ENCODE measurements around the gene PALM3.

The PALM3 gene

GRCh38 chr19:14061751-14062557 lies at the start of gene PALM3:
PALM3 (minus strand) TSS chr19:14062076; CDS start chr19:14061980, 96 bp downstream.
- H3K36me3 ChIP-seq (ENCODE audit: low read length): no peaks in the 10 kb centered on the region
- H2AFZ ChIP-seq (ENCODE audit: low read depth, low read length, severe bottlenecking): no peak within 1 kb of the TSS
- H3K4me2 ChIP-seq (ENCODE audit: low read depth, low read length, poor library complexity, severe bottlenecking): no peak within 1 kb of the TSS
- H3K9me3 ChIP-seq (ENCODE audit: insufficient read depth, low read length): no peaks in the 10 kb centered on the region
- no peak within 1 kb of the TSS for H3K27ac ChIP-seq (ENCODE audit: low read depth, low read length)
- H3K27me3 ChIP-seq (ENCODE audit: low read length): 0 out of 2 replicates have a peak, but pooled peaks cover 4% of the 10 kb centered on the region
- H3K79me2 ChIP-seq (ENCODE audit: insufficient read depth, low read length): no peaks in the 10 kb centered on the region
- no peaks in the 10 kb centered on the region for H3K9me2 ChIP-seq (replicated peaks; ENCODE audit: insufficient read depth, low read length)
- H3K9ac ChIP-seq (ENCODE audit: low read length): no peak within 1 kb of the TSS
- H4K20me1 ChIP-seq (ENCODE audit: low read depth, low read length): no peaks in the 10 kb centered on the region
- no peak within 1 kb of the TSS for H3K4me3 ChIP-seq (ENCODE audit: insufficient read depth, low read length, poor library complexity, severe bottlenecking)
- no peaks in the 10 kb centered on the region for H3F3A ChIP-seq (ENCODE audit: insufficient read depth)
- no peak for TF ChIP-seq EZH2phosphoT487 (conservative IDR thresholded peaks at IDR 0.05; ENCODE audit: low read length)
- TF ChIP-seq, protein P1, sequence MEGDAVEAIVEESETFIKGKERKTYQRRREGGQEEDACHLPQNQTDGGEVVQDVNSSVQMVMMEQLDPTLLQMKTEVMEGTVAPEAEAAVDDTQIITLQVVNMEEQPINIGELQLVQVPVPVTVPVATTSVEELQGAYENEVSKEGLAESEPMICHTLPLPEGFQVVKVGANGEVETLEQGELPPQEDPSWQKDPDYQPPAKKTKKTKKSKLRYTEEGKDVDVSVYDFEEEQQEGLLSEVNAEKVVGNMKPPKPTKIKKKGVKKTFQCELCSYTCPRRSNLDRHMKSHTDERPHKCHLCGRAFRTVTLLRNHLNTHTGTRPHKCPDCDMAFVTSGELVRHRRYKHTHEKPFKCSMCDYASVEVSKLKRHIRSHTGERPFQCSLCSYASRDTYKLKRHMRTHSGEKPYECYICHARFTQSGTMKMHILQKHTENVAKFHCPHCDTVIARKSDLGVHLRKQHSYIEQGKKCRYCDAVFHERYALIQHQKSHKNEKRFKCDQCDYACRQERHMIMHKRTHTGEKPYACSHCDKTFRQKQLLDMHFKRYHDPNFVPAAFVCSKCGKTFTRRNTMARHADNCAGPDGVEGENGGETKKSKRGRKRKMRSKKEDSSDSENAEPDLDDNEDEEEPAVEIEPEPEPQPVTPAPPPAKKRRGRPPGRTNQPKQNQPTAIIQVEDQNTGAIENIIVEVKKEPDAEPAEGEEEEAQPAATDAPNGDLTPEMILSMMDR (IDR thresholded peaks at IDR 0.05; ENCODE audit: insufficient read depth, low read length, poor library complexity, severe bottlenecking): no peak

DNA sequence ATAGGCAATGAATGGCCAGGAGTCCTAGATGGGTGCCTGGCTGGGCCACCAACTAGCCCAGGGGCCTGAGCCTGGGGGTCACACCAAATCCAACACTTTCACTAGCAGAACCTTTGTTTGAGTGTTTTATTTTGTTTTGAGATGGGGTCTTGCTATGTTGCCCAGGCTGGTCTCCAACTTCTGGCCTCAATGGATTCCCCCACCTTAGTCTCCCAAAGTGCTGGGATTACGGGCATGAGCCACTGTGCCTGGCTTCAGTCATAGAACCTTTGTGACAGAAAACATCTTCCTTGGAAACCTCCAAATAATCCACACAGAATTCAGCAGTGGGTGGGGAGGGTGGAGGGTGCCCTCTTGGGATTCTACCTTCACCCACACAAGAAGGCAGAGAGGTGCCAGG lies 49.6 kb upstream of the PALM3 start:
- Histone ChIP-seq H4K20me1 (ENCODE audit: low read depth, low read length) (no peaks in the 10 kb centered on the region), H3K9me3 (ENCODE audit: insufficient read depth, low read length) (no peaks in the 10 kb centered on the region), H3K9me2 (replicated peaks; ENCODE audit: insufficient read depth, low read length) (no peaks in the 10 kb centered on the region), H3K4me3 (ENCODE audit: insufficient read depth, low read length, poor library complexity, severe bottlenecking) (no peak overlapping the region), H3K9ac (ENCODE audit: low read length) (no peak overlapping the region), H3K4me2 (ENCODE audit: low read depth, low read length, poor library complexity, severe bottlenecking) (no peak overlapping the region), H3F3A (ENCODE audit: insufficient read depth) (no peaks in the 10 kb centered on the region), H3K36me3 (ENCODE audit: low read length) (no peaks in the 10 kb centered on the region), H3K27ac (ENCODE audit: low read depth, low read length) (no peak overlapping the region), H3K79me2 (ENCODE audit: insufficient read depth, low read length) (peaks cover 27% of the 10 kb centered on the region), H3K27me3 (ENCODE audit: low read length) (no peaks in the 10 kb centered on the region), H2AFZ (ENCODE audit: low read depth, low read length, severe bottlenecking) (no peak overlapping the region)
- TF ChIP-seq, protein P1 (IDR thresholded peaks at IDR 0.05; ENCODE audit: insufficient read depth, low read length, poor library complexity, severe bottlenecking): no peak
- TF ChIP-seq EZH2phosphoT487 (conservative IDR thresholded peaks at IDR 0.05; ENCODE audit: low read length): no peak

DNA sequence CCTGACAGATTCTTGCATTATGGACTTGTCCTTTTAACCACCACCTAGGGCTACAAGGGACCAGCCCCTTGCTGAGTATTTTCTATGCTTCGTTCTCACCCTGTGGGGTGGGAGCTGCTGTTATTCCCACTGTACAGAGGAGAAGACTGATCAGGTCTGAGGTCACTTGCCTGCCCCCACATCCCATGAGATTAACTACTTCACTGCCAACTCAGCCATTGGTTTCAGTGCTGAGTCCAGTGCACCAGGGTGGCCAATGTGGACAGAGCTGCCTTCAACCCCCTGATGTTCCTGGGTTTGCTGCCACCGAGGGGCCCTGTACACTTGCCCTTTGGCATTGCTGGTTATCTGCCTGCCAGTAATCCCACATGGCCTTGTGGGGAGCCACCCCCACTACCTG lies 48.8 kb upstream of the PALM3 start:
- Histone ChIP-seq H3K36me3 (ENCODE audit: low read length) (no peaks in the 10 kb centered on the region), H3K4me2 (ENCODE audit: low read depth, low read length, poor library complexity, severe bottlenecking) (no peak overlapping the region), H3K9ac (ENCODE audit: low read length) (no peak overlapping the region), H3K27me3 (ENCODE audit: low read length) (no peaks in the 10 kb centered on the region), H3K4me3 (ENCODE audit: insufficient read depth, low read length, poor library complexity, severe bottlenecking) (no peak overlapping the region), H3F3A (ENCODE audit: insufficient read depth) (no peaks in the 10 kb centered on the region), H3K79me2 (ENCODE audit: insufficient read depth, low read length) (peaks cover 19% of the 10 kb centered on the region), H3K9me2 (replicated peaks; ENCODE audit: insufficient read depth, low read length) (no peaks in the 10 kb centered on the region), H3K27ac (ENCODE audit: low read depth, low read length) (no peak overlapping the region), H2AFZ (ENCODE audit: low read depth, low read length, severe bottlenecking) (no peak overlapping the region), H3K9me3 (ENCODE audit: insufficient read depth, low read length) (no peaks in the 10 kb centered on the region), H4K20me1 (ENCODE audit: low read depth, low read length) (no peaks in the 10 kb centered on the region)
- no peak for TF ChIP-seq EZH2phosphoT487 (conservative IDR thresholded peaks at IDR 0.05; ENCODE audit: low read length)
- TF ChIP-seq, protein P1 (IDR thresholded peaks at IDR 0.05; ENCODE audit: insufficient read depth, low read length, poor library complexity, severe bottlenecking): no peak
